G401.6 (cell line): ENCODE measurements around the gene FOXD1.
"Not testable (repeated sequence)": the region's sequence is repeated elsewhere in the genome, so short reads cannot be mapped to it uniquely, and the experiment has no call there.

Experiments used
- FAIRE-seq: peaks from 2 replicates; lab custom pipeline; 2012; peaks lifted over from hg19 to GRCh38; lab: Jason Lieb, UNC

FOXD1 gene

GRCh38 chr5:73460133-73460532, 11.6 kb upstream of the FOXD1 start:
- FAIRE-seq, result no peak

- FAIRE-seq, result no peak
These were observed 10.8 kb upstream of the FOXD1 start for GRCh38 chr5:73459366-73459765.

- FAIRE-seq, result not testable (repeated sequence)
These were observed 7.9 kb upstream of the FOXD1 start for GRCh38 chr5:73456462-73456861.

- FAIRE-seq, result peak; percentile 93
These were observed 5.9 kb upstream of the FOXD1 start for GRCh38 chr5:73454379-73455036.

GRCh38 chr5:73452215-73452614, 3.6 kb upstream of the FOXD1 start:
- no peak for FAIRE-seq

- FAIRE-seq, result no peak
These were observed 2.9 kb upstream of the FOXD1 start for GRCh38 chr5:73451224-73452130.

- FAIRE-seq, result no peak
These were observed 2.2 kb upstream of the FOXD1 start for GRCh38 chr5:73450672-73451223.

GRCh38 chr5:73450137-73450536, 1.6 kb upstream of the FOXD1 start:
- no peak for FAIRE-seq

- FAIRE-seq, result no peak
These were observed 781 bp downstream of the FOXD1 start for GRCh38 chr5:73447530-73448462.

GRCh38 chr5:73446631-73447529, 1.7 kb downstream of the FOXD1 start:
- FAIRE-seq, result no peak

GRCh38 chr5:73445665-73446630, 2.6 kb downstream of the FOXD1 start:
- no peak for FAIRE-seq

- FAIRE-seq, result no peak
These were observed 3.8 kb downstream of the FOXD1 start for GRCh38 chr5:73444499-73445438.

GRCh38 chr5:73443829-73444498, 4.6 kb downstream of the FOXD1 start:
- FAIRE-seq, result no peak

- no peak for FAIRE-seq
These were observed 5.5 kb downstream of the FOXD1 start for GRCh38 chr5:73442996-73443627.

- no peak for FAIRE-seq
These were observed 6.3 kb downstream of the FOXD1 start for GRCh38 chr5:73442231-73442811.

GRCh38 chr5:73441378-73441777, 7.2 kb downstream of the FOXD1 start:
- no peak for FAIRE-seq

GRCh38 chr5:73440262-73440661, 8.3 kb downstream of the FOXD1 start:
- FAIRE-seq, result no peak
